ENCODE data around the gene PKMYT1. TPM values are rescaled to one million over a fixed set of nuclear protein-coding genes. Genes with fewer than 3 reads are reported as not detected.
A peak's percentile ranks its signal among the peaks of the same experiment; 100 is the strongest.

PKMYT1 gene
- total RNA-seq = 1.2 TPM

GRCh38 chr16:2980227-2981176 lies at the start of gene PKMYT1:
Gene PKMYT1, minus strand, starts transcription at chr16:2980446. Its CDS starts 789 bp downstream, at chr16:2979657.
- peak; percentile 100 for DNase-seq (ENCODE audit: low spot score in 2 of 2)
- no peak for FAIRE-seq

- no peak for DNase-seq (ENCODE audit: low spot score in 2 of 2)
- FAIRE-seq = no peak
Observed at GRCh38 chr16:3029491-3030221, 49.4 kb upstream of the PKMYT1 start.

GRCh38 chr16:3028716-3029319 lies 48.6 kb upstream of the PKMYT1 start:
- DNase-seq (ENCODE audit: low spot score in 2 of 2) (no peak), FAIRE-seq (no peak)

GRCh38 chr16:3027983-3028715 lies 47.9 kb upstream of the PKMYT1 start:
- DNase-seq (ENCODE audit: low spot score in 2 of 2) (peak; percentile 81 to 87), FAIRE-seq (no peak)

- DNase-seq (ENCODE audit: low spot score in 2 of 2) (no peak), FAIRE-seq (no peak)
Observed at GRCh38 chr16:3027489-3027795, 47.2 kb upstream of the PKMYT1 start.

- DNase-seq (ENCODE audit: low spot score in 2 of 2) (no peak), FAIRE-seq (no peak)
Observed at GRCh38 chr16:3026609-3027488, 46.6 kb upstream of the PKMYT1 start.

GRCh38 chr16:3026003-3026378 lies 45.7 kb upstream of the PKMYT1 start:
- no peak for FAIRE-seq
- DNase-seq (ENCODE audit: low spot score in 2 of 2) = no peak

GRCh38 chr16:3025032-3026002 lies 45.1 kb upstream of the PKMYT1 start:
- DNase-seq (ENCODE audit: low spot score in 2 of 2) (no peak), FAIRE-seq (no peak)

- FAIRE-seq = no peak
- DNase-seq (ENCODE audit: low spot score in 2 of 2) = peak; percentile 91 to 94
Observed at GRCh38 chr16:3023669-3024478, 43.6 kb upstream of the PKMYT1 start, which contains the start of the genes HCFC1R1 and THOC6. Gene HCFC1R1, minus strand, starts transcription at chr16:3023942. Its CDS starts 1 bp downstream, at chr16:3023941. Gene THOC6, plus strand, starts transcription at chr16:3024035. Its CDS starts 292 bp downstream, at chr16:3024327.

GRCh38 chr16:3023415-3023668 lies 43.1 kb upstream of the PKMYT1 start:
- FAIRE-seq (no peak), DNase-seq (ENCODE audit: low spot score in 2 of 2) (peak in 1 of 2 donors; percentile 52)

GRCh38 chr16:3022684-3023414 lies 42.6 kb upstream of the PKMYT1 start:
- DNase-seq (ENCODE audit: low spot score in 2 of 2) (peak in 1 of 2 donors; percentile 35), FAIRE-seq (no peak)

- FAIRE-seq (no peak), DNase-seq (ENCODE audit: low spot score in 2 of 2) (peak in 1 of 2 donors; percentile 81)
Observed at GRCh38 chr16:3022208-3022683, 42.0 kb upstream of the PKMYT1 start.

- DNase-seq (ENCODE audit: low spot score in 2 of 2) (no peak), FAIRE-seq (no peak)
Observed at GRCh38 chr16:3021449-3022207, 41.4 kb upstream of the PKMYT1 start.

GRCh38 chr16:3020604-3021448 lies 40.6 kb upstream of the PKMYT1 start:
- FAIRE-seq (no peak), DNase-seq (ENCODE audit: low spot score in 2 of 2) (peak; percentile 77 to 83)

- DNase-seq (ENCODE audit: low spot score in 2 of 2) (peak; percentile 83 to 91), FAIRE-seq (no peak)
Observed at GRCh38 chr16:3020247-3020603, 40.0 kb upstream of the PKMYT1 start, which contains the start of gene TNFRSF12A. Gene TNFRSF12A, plus strand, starts transcription at chr16:3020368. Its CDS starts 30 bp downstream, at chr16:3020398.
